BE2C (cell line): ENCODE results near the gene FAM227A.

ENCODE experiments used
- DNase-seq: peaks from one replicate; pipeline ENCODE4 v3.0.0-alpha.2; 2020
- H3K27me3 ChIP-seq: fragments of 250-450 bp; sonication (Bioruptor Pico); 2 replicates; pipeline ENCODE4 v1.5.1; 2020; ENCODE audit warnings: mild to moderate bottlenecking
- H3K36me3 ChIP-seq: fragments of 250-450 bp; sonication (Bioruptor Pico); 2 replicates; pipeline ENCODE4 v1.5.1; 2020; ENCODE audit warnings: mild to moderate bottlenecking
- H3K4me1 ChIP-seq: fragments of 250-450 bp; sonication (Bioruptor Pico); 2 replicates; pipeline ENCODE4 v1.5.1; 2020
- H3K4me3 ChIP-seq: 2 replicates; pipeline ENCODE4 v1.5.1; 2011; ENCODE audit warnings: low read depth, low read length
- H3K9me3 ChIP-seq: fragments of 250-450 bp; sonication (Bioruptor Pico); 2 replicates; pipeline ENCODE4 v1.5.1; 2020
- TF ChIP-seq, protein P1 (sequence below): IDR thresholded peaks from 2 replicates; pipeline ENCODE4 v1.5.1; 2012; ENCODE audit warnings: mild to moderate bottlenecking, low read depth, low read length

FAM227A gene

DNA sequence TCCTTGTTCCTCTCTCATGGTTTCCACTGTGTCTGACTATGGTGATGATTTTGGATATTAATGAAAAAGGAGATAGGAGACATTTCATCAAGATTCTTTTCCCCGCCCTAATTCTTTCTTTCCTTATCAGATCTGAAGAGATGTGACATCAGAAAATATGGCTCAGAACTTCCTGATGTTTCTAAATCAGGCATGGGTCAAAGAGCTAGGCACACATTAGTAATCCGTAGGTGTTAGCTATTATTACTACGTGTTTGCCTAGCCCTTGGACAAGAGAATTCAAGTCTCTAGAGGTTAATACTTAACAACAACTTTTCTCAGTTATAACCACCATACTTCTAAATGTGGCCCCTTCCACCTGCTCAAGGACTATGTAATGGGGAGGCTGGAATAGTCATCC lies 38.7 kb upstream of the FAM227A start:
- no peak for DNase-seq
- H3K4me3 ChIP-seq: no peak overlapping the region
- no peaks in the 10 kb centered on the region for H3K9me3 ChIP-seq
- TF ChIP-seq, protein P1, sequence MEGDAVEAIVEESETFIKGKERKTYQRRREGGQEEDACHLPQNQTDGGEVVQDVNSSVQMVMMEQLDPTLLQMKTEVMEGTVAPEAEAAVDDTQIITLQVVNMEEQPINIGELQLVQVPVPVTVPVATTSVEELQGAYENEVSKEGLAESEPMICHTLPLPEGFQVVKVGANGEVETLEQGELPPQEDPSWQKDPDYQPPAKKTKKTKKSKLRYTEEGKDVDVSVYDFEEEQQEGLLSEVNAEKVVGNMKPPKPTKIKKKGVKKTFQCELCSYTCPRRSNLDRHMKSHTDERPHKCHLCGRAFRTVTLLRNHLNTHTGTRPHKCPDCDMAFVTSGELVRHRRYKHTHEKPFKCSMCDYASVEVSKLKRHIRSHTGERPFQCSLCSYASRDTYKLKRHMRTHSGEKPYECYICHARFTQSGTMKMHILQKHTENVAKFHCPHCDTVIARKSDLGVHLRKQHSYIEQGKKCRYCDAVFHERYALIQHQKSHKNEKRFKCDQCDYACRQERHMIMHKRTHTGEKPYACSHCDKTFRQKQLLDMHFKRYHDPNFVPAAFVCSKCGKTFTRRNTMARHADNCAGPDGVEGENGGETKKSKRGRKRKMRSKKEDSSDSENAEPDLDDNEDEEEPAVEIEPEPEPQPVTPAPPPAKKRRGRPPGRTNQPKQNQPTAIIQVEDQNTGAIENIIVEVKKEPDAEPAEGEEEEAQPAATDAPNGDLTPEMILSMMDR: no peak
- H3K36me3 ChIP-seq: peaks cover 5% of the 10 kb centered on the region
- no peaks in the 10 kb centered on the region for H3K27me3 ChIP-seq
- H3K4me1 ChIP-seq: peaks cover 6% of the 10 kb centered on the region

GRCh38 chr22:38694049-38694448 lies 37.9 kb upstream of the FAM227A start:
- DNase-seq: no peak
- Histone ChIP-seq H3K27me3 (no peaks in the 10 kb centered on the region), H3K4me1 (peaks cover under 1% of the 10 kb centered on the region), H3K4me3 (no peak overlapping the region), H3K9me3 (no peaks in the 10 kb centered on the region), H3K36me3 (peaks cover 5% of the 10 kb centered on the region)
- TF ChIP-seq, protein P1: no peak

DNA sequence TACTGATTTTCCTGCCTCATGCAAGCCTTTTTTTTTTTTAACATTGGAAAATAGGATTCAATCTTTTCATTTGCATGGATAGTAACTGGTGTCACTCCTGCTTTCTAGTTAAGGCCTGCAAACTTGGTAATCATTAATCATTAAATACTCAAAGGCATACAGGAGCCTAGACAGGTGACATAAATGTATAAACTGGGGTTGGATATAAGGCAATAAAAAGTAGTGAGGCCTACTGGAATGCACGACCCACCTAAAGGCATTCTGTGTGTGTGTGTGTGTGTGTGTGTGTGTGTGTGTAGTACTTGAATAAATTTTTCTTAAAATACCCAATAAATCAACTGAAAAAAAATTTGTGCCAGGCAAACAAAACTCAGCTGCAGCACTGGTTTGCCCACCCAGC lies 33.5 kb upstream of the FAM227A start:
- Histone ChIP-seq H3K36me3 (peaks cover 43% of the 10 kb centered on the region), H3K27me3 (no peaks in the 10 kb centered on the region), H3K4me3 (no peak overlapping the region), H3K9me3 (no peaks in the 10 kb centered on the region), H3K4me1 (no peaks in the 10 kb centered on the region)
- DNase-seq: no peak
- TF ChIP-seq, protein P1: no peak

DNA sequence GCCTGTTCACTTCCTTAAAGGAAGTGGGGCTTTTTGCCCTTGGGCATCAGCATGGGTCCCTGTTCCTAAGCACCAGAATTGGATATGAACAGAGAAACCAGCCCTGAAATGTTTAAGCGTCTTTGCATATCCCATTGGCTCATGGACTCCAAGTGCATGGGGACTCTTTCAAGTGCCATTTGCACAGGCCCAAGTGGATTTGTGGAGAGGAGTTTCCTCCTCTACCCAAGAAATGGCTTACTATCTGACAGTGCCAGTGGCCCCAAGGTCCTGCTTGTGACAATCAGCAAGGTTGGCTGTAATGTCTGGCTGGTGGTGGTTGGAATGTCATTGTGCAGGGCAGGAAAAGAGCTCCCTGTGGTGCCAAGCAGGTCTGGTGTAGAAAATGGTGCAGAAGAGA lies 29.6 kb upstream of the FAM227A start:
- Histone ChIP-seq H3K9me3 (no peaks in the 10 kb centered on the region), H3K4me3 (no peak overlapping the region), H3K4me1 (no peaks in the 10 kb centered on the region), H3K36me3 (peaks cover 53% of the 10 kb centered on the region), H3K27me3 (no peaks in the 10 kb centered on the region)
- TF ChIP-seq, protein P1: no peak
- DNase-seq: no peak

- Histone ChIP-seq H3K36me3 (peaks cover 53% of the 10 kb centered on the region), H3K4me3 (no peak overlapping the region), H3K9me3 (no peaks in the 10 kb centered on the region), H3K27me3 (no peaks in the 10 kb centered on the region), H3K4me1 (no peaks in the 10 kb centered on the region)
- DNase-seq: no peak
- TF ChIP-seq, protein P1: no peak
These were observed 28.7 kb upstream of the FAM227A start for GRCh38 chr22:38684895-38685294.

- Histone ChIP-seq H3K4me1 (no peaks in the 10 kb centered on the region), H3K36me3 (peaks cover 37% of the 10 kb centered on the region), H3K27me3 (no peaks in the 10 kb centered on the region), H3K4me3 (peak within 1 kb of the TSS; percentile 100), H3K9me3 (no peaks in the 10 kb centered on the region)
- TF ChIP-seq, protein P1: peak; percentile 65
- peak; percentile 93 for DNase-seq
These were observed 25.6 kb upstream of the FAM227A start, which contains the start of gene TOMM22 for GRCh38 chr22:38681582-38682335. Gene TOMM22, plus strand, starts transcription at chr22:38681957. Its CDS starts 22 bp downstream, at chr22:38681979.
